Right atrium auricular region (tissue), 2 donors: Measurements from ENCODE around the gene MT1G. TPM values are rescaled to one million over a fixed set of nuclear protein-coding genes. Genes with fewer than 3 reads are reported as not detected.

Experiments
- DNase-seq: peaks from one replicate; pipeline ENCODE4 v3.0.0-alpha.2; 2019; ENCODE audit warnings: low spot score
- H3K27ac ChIP-seq, 2 donors: fragments of 200-600 bp; sonication (generic); 1 replicate in 1 of 2; 2 replicates in 1 of 2; pipeline ENCODE4 v1.5.1; 2016 to 2019
- H3K27me3 ChIP-seq, 2 donors: fragments of 200-600 bp; sonication (generic); one replicate each; pipeline versions ENCODE4 v1.5.1 to v1.6.0; 2017 to 2019
- H3K36me3 ChIP-seq: fragments of 200-600 bp; sonication (generic); one replicate; pipeline ENCODE4 v1.5.1; 2016
- H3K4me1 ChIP-seq, 2 donors: fragments of 200-600 bp; sonication (generic); one replicate each; pipeline versions ENCODE4 v1.5.1 to v1.6.0; 2017 to 2019
- H3K4me3 ChIP-seq, 2 donors: fragments of 200-600 bp; sonication (generic); 1 replicate in 1 of 2; 2 replicates in 1 of 2; pipeline ENCODE4 v1.5.1; 2017 to 2019; ENCODE audit warnings: mild to moderate bottlenecking in 1 of 2, moderate library complexity in 1 of 2
- H3K9me3 ChIP-seq, 2 donors: fragments of 200-600 bp; sonication (generic); one replicate each; pipeline ENCODE4 v1.5.1; 2019
- CTCF ChIP-seq, 2 donors: fragments of 200-600 bp; sonication (generic); IDR thresholded peaks; one replicate each; pipeline ENCODE4 v1.5.1; 2019; ENCODE audit warnings: antibody characterized with exemption in 2 of 2
- total RNA-seq, 2 donors: library from RNA; depleted of rRNA; stranded (reverse); fragments of >200 nt; gene quantifications; one replicate each; pipeline ENCODE4 v1.1.0, GENCODE V29; 2016

Gene MT1G
- total RNA-seq, 2 donors from 2014 or later, result 7.2 TPM; not detected in 1

- no peak for DNase-seq
- Histone ChIP-seq H3K36me3 (no peaks in the 10 kb centered on the region), H3K27ac (no peak overlapping the region), H3K27me3 (no peaks in the 10 kb centered on the region), H3K4me1 (peaks cover 0 to 39% of the 10 kb centered on the region in 2 donors), H3K4me3 (peak overlapping the region in 1 of 2 donors; percentile 58), H3K9me3 (no peaks in the 10 kb centered on the region)
- TF ChIP-seq CTCF (IDR thresholded peaks at IDR 0.05), result no peak
These were observed 34.3 kb downstream of the MT1G start for GRCh38 chr16:56633535-56633934.

- Histone ChIP-seq H3K27ac (peak overlapping the region; percentile 79 to 81), H3K4me1 (peaks cover 0 to 32% of the 10 kb centered on the region in 2 donors), H3K27me3 (no peaks in the 10 kb centered on the region)
These were observed 35.0 kb downstream of the MT1G start for GRCh38 chr16:56632848-56633365.

GRCh38 chr16:56632156-56632847, 35.6 kb downstream of the MT1G start, which contains the start of gene MT1M:
TSS of gene MT1M (plus strand) at chr16:56632659. CDS start at chr16:56632732, 73 bp downstream.
- TF ChIP-seq CTCF (IDR thresholded peaks at IDR 0.05), result peak in 1 of 2 donors; percentile 16
- Histone ChIP-seq H3K4me1 (peaks cover 0 to 32% of the 10 kb centered on the region in 2 donors), H3K27me3 (no peaks in the 10 kb centered on the region), H3K9me3 (no peaks in the 10 kb centered on the region), H3K36me3 (no peaks in the 10 kb centered on the region), H3K27ac (peak within 1 kb of the TSS; percentile 79 to 81), H3K4me3 (peak within 1 kb of the TSS; percentile 39 to 58)
- peak; percentile 68 for DNase-seq

More at GRCh38 chr16:56632848-56633365, 35.0 kb downstream of the MT1G start:
- TF ChIP-seq CTCF (IDR thresholded peaks at IDR 0.05), result no peak
- Histone ChIP-seq H3K9me3 (no peaks in the 10 kb centered on the region), H3K36me3 (no peaks in the 10 kb centered on the region), H3K4me3 (peak overlapping the region; percentile 39 to 58)
- no peak for DNase-seq

GRCh38 chr16:56631832-56632155, 36.1 kb downstream of the MT1G start:
- peaks cover 0 to 37% of the 10 kb centered on the region in 2 donors for H3K4me1 ChIP-seq
- no peaks in the 10 kb centered on the region for H3K27me3 ChIP-seq

GRCh38 chr16:56631197-56631596, 36.7 kb downstream of the MT1G start:
- H3K27me3 ChIP-seq, result no peaks in the 10 kb centered on the region
- peaks cover 0 to 43% of the 10 kb centered on the region in 2 donors for H3K4me1 ChIP-seq
- peak overlapping the region; percentile 79 to 81 for H3K27ac ChIP-seq
- DNase-seq, result no peak
- H3K36me3 ChIP-seq, result no peaks in the 10 kb centered on the region
- H3K4me3 ChIP-seq, result no peak overlapping the region
- TF ChIP-seq CTCF (IDR thresholded peaks at IDR 0.05), result no peak
- H3K9me3 ChIP-seq, result no peaks in the 10 kb centered on the region

More at GRCh38 chr16:56631832-56632155, 36.1 kb downstream of the MT1G start:
- Histone ChIP-seq H3K27ac (peak overlapping the region; percentile 79 to 81), H3K4me3 (peak overlapping the region; percentile 39 to 58), H3K9me3 (no peaks in the 10 kb centered on the region), H3K36me3 (no peaks in the 10 kb centered on the region)
- DNase-seq, result no peak
- no peak for TF ChIP-seq CTCF (IDR thresholded peaks at IDR 0.05)
